Loucy (cell line): ENCODE data around the gene GJB6.

ENCODE experiments used
- H2AFZ ChIP-seq: fragments of 200-600 bp; sonication (generic); 2 replicates; pipeline ENCODE4 v1.6.0; 2016; ENCODE audit warnings: antibody characterized with exemption, mild to moderate bottlenecking, low read length, moderate library complexity
- H3F3A ChIP-seq: fragments of 200-600 bp; 2 replicates; pipeline ENCODE4 v1.6.0; 2016; ENCODE audit warnings: antibody characterized with exemption, low read depth, mild to moderate bottlenecking
- H3K27me3 ChIP-seq: fragments of 200-600 bp; sonication (generic); 2 replicates; pipeline ENCODE4 v1.6.1; 2014; ENCODE audit warnings: low read length, mild to moderate bottlenecking; ENCODE audit not compliant: insufficient read depth, poor library complexity, severe bottlenecking
- H3K36me3 ChIP-seq: fragments of 200-600 bp; sonication (generic); 2 replicates; pipeline ENCODE4 v1.6.1; 2016; ENCODE audit warnings: low read length; ENCODE audit not compliant: insufficient read depth
- H3K4me1 ChIP-seq: fragments of 200-600 bp; sonication (generic); 2 replicates; pipeline ENCODE4 v1.5.1; 2014; ENCODE audit warnings: low read length, mild to moderate bottlenecking; ENCODE audit not compliant: insufficient read depth, poor library complexity, severe bottlenecking
- H3K4me2 ChIP-seq: fragments of 200-600 bp; sonication (generic); 2 replicates; pipeline ENCODE4 v1.6.0; 2014; ENCODE audit warnings: antibody characterized with exemption, low read length, low read depth, mild to moderate bottlenecking; ENCODE audit not compliant: poor library complexity, severe bottlenecking
- H3K4me3 ChIP-seq: fragments of 200-600 bp; sonication (generic); 2 replicates; pipeline ENCODE4 v1.5.1; 2014; ENCODE audit warnings: low read length, mild to moderate bottlenecking, mixed read lengths; ENCODE audit not compliant: poor library complexity, severe bottlenecking
- H3K79me2 ChIP-seq: fragments of 200-600 bp; sonication (generic); 2 replicates; pipeline ENCODE4 v1.6.1; 2014; ENCODE audit warnings: low read length; ENCODE audit not compliant: insufficient read depth
- H3K9ac ChIP-seq: fragments of 200-600 bp; sonication (generic); 2 replicates; pipeline ENCODE4 v1.6.0; 2014; ENCODE audit warnings: mild to moderate bottlenecking, low read depth, low read length, moderate library complexity; ENCODE audit not compliant: poor library complexity, severe bottlenecking
- H3K9me2 ChIP-seq: fragments of 200-600 bp; sonication (generic); replicated peaks from 2 replicates; pipeline ENCODE4 v1.6.1; 2016; ENCODE audit warnings: low read depth, low read length, mixed read lengths
- H3K9me3 ChIP-seq: fragments of 200-600 bp; sonication (generic); 2 replicates; pipeline ENCODE4 v1.6.1; 2014; ENCODE audit warnings: mild to moderate bottlenecking, antibody characterized with exemption, low read length, low read depth; ENCODE audit not compliant: insufficient read depth
- H4K20me1 ChIP-seq: fragments of 200-600 bp; sonication (generic); 2 replicates; pipeline ENCODE4 v1.6.0; 2014; ENCODE audit warnings: antibody characterized with exemption, low read length, mild to moderate bottlenecking; ENCODE audit not compliant: insufficient read depth, poor library complexity, severe bottlenecking
- CTCF ChIP-seq: fragments of 200-600 bp; sonication (generic); conservative IDR thresholded peaks from 2 replicates; pipeline ENCODE4 v1.5.1; 2014; ENCODE audit warnings: mild to moderate bottlenecking, antibody characterized with exemption, low read length
- EZH2phosphoT487 ChIP-seq: fragments of 200-600 bp; IDR thresholded peaks from 2 replicates; pipeline ENCODE4 v1.6.1; 2018; ENCODE audit warnings: antibody characterized with exemption, mild to moderate bottlenecking, moderate library complexity, borderline replicate concordance

GJB6 gene

DNA sequence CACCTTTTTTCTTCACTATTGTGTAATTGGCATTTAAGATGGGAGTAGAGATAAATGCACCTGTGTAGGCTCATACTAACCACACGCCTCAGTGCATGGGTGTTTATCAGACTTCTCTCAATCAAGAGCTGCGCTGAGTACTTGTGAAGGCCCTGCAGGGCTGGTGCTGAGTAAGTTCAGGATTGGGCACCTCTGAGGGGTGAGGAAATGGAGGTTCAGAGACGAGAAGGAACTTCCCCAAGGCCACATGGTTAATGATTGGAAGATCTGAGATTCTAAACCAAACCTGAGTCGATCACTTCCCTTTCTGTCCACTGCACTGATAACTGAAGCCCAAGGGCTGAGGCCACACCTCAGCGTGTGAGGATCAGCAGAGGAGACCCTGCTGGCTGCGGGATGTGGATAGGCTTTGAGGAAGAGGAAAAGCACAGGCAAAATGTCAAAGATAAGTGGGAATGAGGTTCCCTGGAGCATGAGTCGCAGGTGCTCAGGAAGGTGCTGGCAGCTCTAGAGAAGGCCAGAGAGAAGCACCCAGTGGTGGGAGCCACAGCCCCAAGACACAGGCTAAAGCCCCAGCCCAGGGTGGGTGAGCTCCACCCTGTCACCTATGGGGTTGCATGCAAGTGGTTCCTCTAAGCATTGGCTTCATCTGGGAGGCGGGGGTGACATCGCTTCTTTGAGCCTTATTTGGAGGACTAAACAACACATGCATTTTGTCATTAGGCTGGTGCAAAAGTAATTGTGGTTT, 32.3 kb upstream of the GJB6 start:
- H4K20me1 ChIP-seq: no peaks in the 10 kb centered on the region
- H3K4me3 ChIP-seq: no peak overlapping the region
- H3K4me1 ChIP-seq: no peaks in the 10 kb centered on the region
- H3K79me2 ChIP-seq: no peaks in the 10 kb centered on the region
- no peaks in the 10 kb centered on the region for H3K9me3 ChIP-seq
- no peaks in the 10 kb centered on the region for H3K36me3 ChIP-seq
- H3K27me3 ChIP-seq: no peaks in the 10 kb centered on the region
- H3K4me2 ChIP-seq: no peak overlapping the region
- no peaks in the 10 kb centered on the region for H3F3A ChIP-seq
- no peak overlapping the region for H2AFZ ChIP-seq
- H3K9me2 ChIP-seq: no peaks in the 10 kb centered on the region
- no peak for TF ChIP-seq EZH2phosphoT487
- TF ChIP-seq CTCF: no peak
- H3K9ac ChIP-seq: no peak overlapping the region

GRCh38 chr13:20263393-20264044, 31.4 kb upstream of the GJB6 start:
- no peaks in the 10 kb centered on the region for H3K36me3 ChIP-seq
- H3K9me3 ChIP-seq: no peaks in the 10 kb centered on the region
- H3K4me3 ChIP-seq: no peak overlapping the region
- H3K9me2 ChIP-seq: no peaks in the 10 kb centered on the region
- H4K20me1 ChIP-seq: no peaks in the 10 kb centered on the region
- H3K9ac ChIP-seq: no peak overlapping the region
- H3F3A ChIP-seq: no peaks in the 10 kb centered on the region
- no peaks in the 10 kb centered on the region for H3K4me1 ChIP-seq
- TF ChIP-seq EZH2phosphoT487 (no peak), CTCF (no peak)
- no peaks in the 10 kb centered on the region for H3K79me2 ChIP-seq
- no peaks in the 10 kb centered on the region for H3K27me3 ChIP-seq
- H3K4me2 ChIP-seq: no peak overlapping the region
- no peak overlapping the region for H2AFZ ChIP-seq

DNA sequence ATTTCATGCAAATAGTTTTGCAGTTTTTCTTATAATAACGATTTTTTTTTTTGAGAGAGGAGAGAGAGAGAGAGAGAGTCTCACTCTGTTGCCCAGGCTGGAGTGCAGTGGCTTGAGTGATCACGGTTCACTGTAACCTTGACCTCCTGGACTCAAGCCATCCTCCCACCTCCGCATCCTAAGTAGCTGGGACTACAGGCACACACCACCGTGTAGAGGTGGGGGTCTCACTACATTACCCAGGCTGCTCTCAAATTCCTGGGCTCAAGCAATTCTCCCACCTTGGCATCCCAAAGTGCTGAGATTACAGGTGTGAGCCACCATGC, 26.8 kb upstream of the GJB6 start:
- Histone ChIP-seq H4K20me1 (no peaks in the 10 kb centered on the region), H3F3A (no peaks in the 10 kb centered on the region), H3K9me2 (no peaks in the 10 kb centered on the region), H3K9ac (no peak overlapping the region), H3K27me3 (no peaks in the 10 kb centered on the region), H3K4me1 (no peaks in the 10 kb centered on the region), H3K4me3 (no peak overlapping the region), H2AFZ (no peak overlapping the region), H3K36me3 (no peaks in the 10 kb centered on the region), H3K79me2 (no peaks in the 10 kb centered on the region), H3K4me2 (no peak overlapping the region), H3K9me3 (no peaks in the 10 kb centered on the region)
- TF ChIP-seq CTCF: no peak
- TF ChIP-seq EZH2phosphoT487: no peak
